Upper lobe of left lung (tissue), 6 donors: ENCODE data around the gene C11orf97. TPM values are rescaled to one million over a fixed set of nuclear protein-coding genes. Genes with fewer than 3 reads are reported as not detected.
"Not testable (repeated sequence)": the region's sequence is repeated elsewhere in the genome, so short reads cannot be mapped to it uniquely, and the experiment has no call there.

Experiments used
- ATAC-seq, 2 donors: fragments of 200-7000 bp; cut with Tn5 transposase; one replicate each; pipeline ENCODE4 v1.9.1; 2022; ENCODE audit warnings: mild to moderate bottlenecking in 2 of 2, moderate library complexity in 2 of 2; ENCODE audit not compliant: low FRiP score in 2 of 2
- DNase-seq, 2 donors: peaks; one replicate each; pipeline ENCODE4 v3.0.0-alpha.2; 2019 to 2020
- H3K27ac ChIP-seq, 4 donors: fragments of 200-600 bp; sonication (generic); one replicate each; pipeline ENCODE4 v1.5.1; 2016 to 2019
- H3K27me3 ChIP-seq, 4 donors: fragments of 200-600 bp; sonication (generic); one replicate each; pipeline ENCODE4 v1.5.1; 2017 to 2019
- H3K36me3 ChIP-seq, 4 donors: fragments of 200-600 bp; sonication (generic); one replicate each; pipeline ENCODE4 v1.5.1; 2016 to 2019
- H3K4me1 ChIP-seq, 4 donors: fragments of 200-600 bp; sonication (generic); one replicate each; pipeline ENCODE4 v1.5.1; 2018 to 2019
- H3K4me3 ChIP-seq, 4 donors: fragments of 200-600 bp; sonication (generic); one replicate each; pipeline ENCODE4 v1.5.1; 2017 to 2019; ENCODE audit warnings: mild to moderate bottlenecking in 2 of 4, moderate library complexity in 1 of 4
- H3K9me3 ChIP-seq, 4 donors: fragments of 200-600 bp; sonication (generic); one replicate each; pipeline ENCODE4 v1.5.1; 2018 to 2019
- EP300 ChIP-seq, 4 donors: sonication (generic); formaldehyde crosslinking; IDR thresholded peaks; one replicate each; pipeline ENCODE4 v1.5.1; 2017; ENCODE audit warnings: antibody characterized with exemption in 4 of 4, control low read depth in 2 of 4
- POLR2A ChIP-seq, 4 donors: fragments of 450-650 bp; IDR thresholded peaks; one replicate each; pipeline ENCODE4 v1.5.1; 2016 to 2017; ENCODE audit warnings: antibody characterized with exemption in 4 of 4, mild to moderate bottlenecking in 2 of 4
- POLR2AphosphoS5 ChIP-seq, 2 donors: sonication (generic); formaldehyde crosslinking; IDR thresholded peaks; one replicate each; pipeline ENCODE4 v1.5.1; 2017; ENCODE audit warnings: antibody characterized with exemption in 2 of 2
- WGBS, 2 donors: methylation state at CpG; one replicate each; pipeline ENCODE4 v1.1.5; 2017 to 2018; 5-methylcytosine and 5-hydroxymethylcytosine counted together
- total RNA-seq, 6 donors: library from RNA; depleted of rRNA in 4 of 6; stranded (reverse); fragments of >200 nt in 4 of 6; gene quantifications; one replicate each; pipeline versions ENCODE4 v1.1.0 to v1.2.1, GENCODE V29; 2016 to 2021
- TF ChIP-seq, protein P1 (sequence below), 6 experiments: fragments of 450-650 bp in 4 of 6; fragments of 200-600 bp in 2 of 6; sonication (generic) in 2 of 6; IDR thresholded peaks; one replicate each; pipeline ENCODE4 v1.5.1; 2016 to 2019; ENCODE audit warnings: antibody characterized with exemption in 6 of 6
- donor health status: DM: no; HTN: no; CAD: no; lungs with moderate emphysema.
- donor health status: DM: no; HTN: yes; CAD: no; lungs with severe emphysema.

The C11orf97 gene
- total RNA-seq, 6 donors from 2014 or later: 0.31 to 14.7 (median 4.1) TPM; not detected in 1

DNA sequence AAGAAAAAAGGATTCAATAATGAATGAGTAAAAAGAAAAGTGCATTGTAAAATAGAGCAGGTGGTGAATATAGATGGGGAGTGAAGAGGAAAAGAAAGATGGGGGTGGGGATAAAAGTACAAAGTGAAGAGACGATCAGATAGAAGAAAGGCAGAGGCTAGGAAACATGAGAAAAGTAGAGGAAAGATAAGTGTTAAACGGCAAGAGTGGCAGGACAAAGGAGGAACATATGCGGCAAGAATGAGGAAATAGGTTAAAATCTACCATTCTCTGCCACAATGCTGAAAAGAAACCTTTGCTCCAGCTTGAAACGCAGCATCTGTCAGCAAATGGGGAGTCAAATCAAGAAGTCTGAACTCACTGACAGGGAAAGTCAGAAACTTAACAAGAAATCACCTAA lies 38.3 kb downstream of the C11orf97 start:
- 49 to 50% methylated on average over 4 of the region's 4 CpGs for whole genome bisulfite sequencing, 2 donors
- Histone ChIP-seq H3K9me3 (no peaks in the 10 kb centered on the region), H3K27ac (no peak overlapping the region), H3K27me3 (no peaks in the 10 kb centered on the region), H3K4me1 (peaks cover 21 to 36% (median 29%) of the 10 kb centered on the region in 4 donors), H3K36me3 (no peaks in the 10 kb centered on the region), H3K4me3 (no peak overlapping the region)
- no peak for TF ChIP-seq POLR2AphosphoS5 (IDR thresholded peaks at IDR 0.05)
- TF ChIP-seq, protein P1, sequence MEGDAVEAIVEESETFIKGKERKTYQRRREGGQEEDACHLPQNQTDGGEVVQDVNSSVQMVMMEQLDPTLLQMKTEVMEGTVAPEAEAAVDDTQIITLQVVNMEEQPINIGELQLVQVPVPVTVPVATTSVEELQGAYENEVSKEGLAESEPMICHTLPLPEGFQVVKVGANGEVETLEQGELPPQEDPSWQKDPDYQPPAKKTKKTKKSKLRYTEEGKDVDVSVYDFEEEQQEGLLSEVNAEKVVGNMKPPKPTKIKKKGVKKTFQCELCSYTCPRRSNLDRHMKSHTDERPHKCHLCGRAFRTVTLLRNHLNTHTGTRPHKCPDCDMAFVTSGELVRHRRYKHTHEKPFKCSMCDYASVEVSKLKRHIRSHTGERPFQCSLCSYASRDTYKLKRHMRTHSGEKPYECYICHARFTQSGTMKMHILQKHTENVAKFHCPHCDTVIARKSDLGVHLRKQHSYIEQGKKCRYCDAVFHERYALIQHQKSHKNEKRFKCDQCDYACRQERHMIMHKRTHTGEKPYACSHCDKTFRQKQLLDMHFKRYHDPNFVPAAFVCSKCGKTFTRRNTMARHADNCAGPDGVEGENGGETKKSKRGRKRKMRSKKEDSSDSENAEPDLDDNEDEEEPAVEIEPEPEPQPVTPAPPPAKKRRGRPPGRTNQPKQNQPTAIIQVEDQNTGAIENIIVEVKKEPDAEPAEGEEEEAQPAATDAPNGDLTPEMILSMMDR (IDR thresholded peaks at IDR 0.05): no peak
- TF ChIP-seq POLR2A (IDR thresholded peaks at IDR 0.05): no peak
- no peak for TF ChIP-seq EP300 (IDR thresholded peaks at IDR 0.05)
- ATAC-seq (no peak), DNase-seq (no peak)

DNA sequence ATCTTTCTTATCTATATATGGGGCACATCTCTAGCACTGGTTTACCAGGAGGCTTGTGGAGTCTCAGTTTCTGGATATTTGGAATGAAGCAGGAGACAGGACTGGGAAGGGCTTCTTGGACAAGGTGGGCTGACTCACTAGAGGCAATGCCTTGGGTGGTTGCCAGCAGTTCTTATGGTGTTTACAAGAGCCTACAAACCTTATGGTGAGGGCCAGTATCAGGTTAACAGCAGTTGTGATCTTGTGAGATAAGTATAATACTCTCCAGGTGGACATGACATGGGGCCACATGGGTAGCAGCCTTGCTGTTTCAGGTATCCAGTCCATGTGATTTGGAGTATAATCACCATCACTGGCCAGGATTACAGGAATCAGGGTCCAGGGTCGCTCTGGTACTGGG lies 41.7 kb downstream of the C11orf97 start:
- no peak for TF ChIP-seq POLR2AphosphoS5 (IDR thresholded peaks at IDR 0.05)
- no peak for TF ChIP-seq EP300 (IDR thresholded peaks at IDR 0.05)
- TF ChIP-seq, protein P1 (IDR thresholded peaks at IDR 0.05): no peak
- no peak for TF ChIP-seq POLR2A (IDR thresholded peaks at IDR 0.05)
- WGBS, 2 donors: 38 to 89% methylated on average over 1 of the region's 1 CpG
- peaks cover under 1 to 6% (median 2%) of the 10 kb centered on the region in 4 donors for H3K4me1 ChIP-seq
- H3K27me3 ChIP-seq: no peaks in the 10 kb centered on the region
- no peak overlapping the region for H3K27ac ChIP-seq
- DNase-seq (no peak), ATAC-seq (no peak)
- H3K9me3 ChIP-seq: no peaks in the 10 kb centered on the region
- no peak overlapping the region for H3K4me3 ChIP-seq
- H3K36me3 ChIP-seq: no peaks in the 10 kb centered on the region

DNA sequence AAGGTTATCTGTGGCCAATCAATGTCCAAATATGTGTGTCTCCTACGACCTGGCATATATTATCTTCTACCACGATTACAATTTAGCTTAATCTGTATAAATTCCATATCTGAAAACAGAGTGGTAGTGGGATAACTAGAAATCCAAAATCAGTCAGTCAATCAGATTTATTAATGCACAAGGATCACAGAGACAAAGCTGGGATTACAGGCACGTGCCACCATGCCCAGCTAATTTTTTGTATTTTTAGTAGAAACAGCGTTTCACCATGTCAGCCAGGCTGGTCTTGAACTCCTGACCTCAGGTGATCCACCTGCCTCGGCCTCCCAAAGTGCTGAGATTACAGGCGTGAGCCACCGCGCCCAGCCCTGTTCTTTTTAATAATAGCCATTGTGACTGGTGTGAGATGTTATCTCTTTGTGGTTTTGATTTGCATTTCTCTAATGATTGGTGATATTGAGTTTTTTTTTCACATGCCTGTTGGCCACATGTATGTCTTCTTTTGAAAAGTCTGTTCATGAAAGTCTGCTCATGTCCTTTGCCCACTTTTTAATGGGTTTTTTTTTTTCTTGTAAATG lies 43.6 kb downstream of the C11orf97 start:
- H3K4me1 ChIP-seq, ATAC-seq, H3K4me3 ChIP-seq, H3K9me3 ChIP-seq, DNase-seq, H3K36me3 ChIP-seq, H3K27ac ChIP-seq, H3K27me3 ChIP-seq: not testable (repeated sequence)
- 89 to 92% methylated on average over 8 of the region's 8 CpGs for WGBS, 2 donors

DNA sequence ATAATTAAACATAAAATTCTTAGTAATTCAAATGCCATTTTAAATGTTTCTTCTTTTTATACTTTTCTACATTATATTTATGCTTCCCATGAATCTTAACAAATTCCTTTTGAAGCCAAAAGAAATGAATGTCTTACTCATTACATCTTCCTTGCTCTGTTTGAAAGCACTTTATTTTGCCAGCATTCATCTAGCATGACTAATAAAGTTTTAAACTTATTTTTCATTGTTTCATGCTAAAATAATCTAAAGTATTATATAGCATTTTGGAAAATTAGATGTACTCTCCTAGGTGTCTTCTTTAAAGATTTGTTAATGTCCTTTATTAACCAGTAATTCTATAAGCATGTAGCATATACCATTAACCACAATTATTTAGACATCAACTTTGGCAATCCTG lies 45.2 kb downstream of the C11orf97 start:
- ATAC-seq: no peak
- DNase-seq: no peak
- TF ChIP-seq, protein P1 (IDR thresholded peaks at IDR 0.05): no peak

DNA sequence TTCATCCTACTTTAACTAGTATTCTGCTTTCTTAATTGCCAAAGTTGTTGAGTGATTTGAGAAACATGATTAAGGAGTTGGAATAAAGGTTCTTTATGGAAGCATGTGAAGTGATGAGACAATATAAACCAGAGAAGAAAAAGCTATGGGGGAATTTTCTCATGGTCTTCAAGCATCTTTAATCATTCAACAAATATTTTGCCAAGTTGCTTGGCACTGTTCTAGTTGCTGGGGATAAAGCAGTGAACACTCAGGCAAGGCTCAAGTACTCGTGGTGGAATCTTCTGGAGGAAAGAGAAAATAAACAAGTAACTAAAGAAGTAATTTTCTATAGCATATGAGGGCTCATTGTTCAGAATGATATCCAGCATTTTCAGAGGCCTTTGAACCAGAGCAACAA lies 45.7 kb downstream of the C11orf97 start:
- DNase-seq (no peak), ATAC-seq (no peak)
- Histone ChIP-seq H3K27ac (no peak overlapping the region), H3K4me1 (peaks cover 0 to 5% (median 0%) of the 10 kb centered on the region in 4 donors), H3K36me3 (no peaks in the 10 kb centered on the region), H3K4me3 (no peak overlapping the region), H3K27me3 (no peaks in the 10 kb centered on the region), H3K9me3 (no peaks in the 10 kb centered on the region)
- no peak for TF ChIP-seq EP300 (IDR thresholded peaks at IDR 0.05)
- TF ChIP-seq POLR2A (IDR thresholded peaks at IDR 0.05): no peak
- TF ChIP-seq, protein P1 (IDR thresholded peaks at IDR 0.05): no peak
- TF ChIP-seq POLR2AphosphoS5 (IDR thresholded peaks at IDR 0.05): no peak
- WGBS, 2 donors: 38 to 45% methylated on average over 1 of the region's 1 CpG

More for the DNA sequence above, 45.2 kb downstream of the C11orf97 start:
- no peaks in the 10 kb centered on the region for H3K36me3 ChIP-seq
- H3K4me1 ChIP-seq: peaks cover 0 to 5% (median 0%) of the 10 kb centered on the region in 4 donors
- H3K4me3 ChIP-seq: no peak overlapping the region
- H3K27me3 ChIP-seq: no peaks in the 10 kb centered on the region
- no peaks in the 10 kb centered on the region for H3K9me3 ChIP-seq
- H3K27ac ChIP-seq: no peak overlapping the region
